ENCODE results near the gene CCNF.

The CCNF gene

DNA sequence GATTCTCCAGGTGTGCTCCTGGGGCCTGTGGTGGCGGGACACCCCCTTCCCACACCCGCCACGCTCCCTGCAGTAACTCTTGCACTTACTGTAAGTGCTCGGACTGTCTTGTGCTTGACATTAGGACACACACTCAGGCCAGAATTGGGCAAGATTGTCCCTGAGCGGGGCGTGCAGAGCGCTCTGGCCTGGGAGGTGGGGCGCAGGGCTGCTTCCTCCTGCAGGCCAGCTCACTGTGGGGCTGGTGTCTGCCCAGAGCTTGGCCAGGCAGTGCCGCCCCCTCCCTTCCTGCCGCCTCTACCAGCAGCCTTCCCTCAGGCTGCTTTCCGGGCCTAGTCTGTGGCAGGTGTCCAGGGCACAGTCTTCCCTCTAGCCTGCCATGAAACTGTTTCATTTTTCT is 78.4 kb downstream of the CCNF start:
- DNase-seq, result no peak

All from stimulated activated naive CD4-positive, alpha-beta T cell (primary cell).